GM18526 (cell line): Measurements from ENCODE around the gene ANK2.

Source experiments
- POLR2A ChIP-seq: IDR thresholded peaks from 3 replicates; pipeline ENCODE4 v1.6.1; 2011; ENCODE audit not compliant: insufficient read length; ENCODE audit errors: extremely low read depth

The ANK2 gene

GRCh38 chr4:113179091-113179490 lies 129.6 kb downstream of the ANK2 start:
- TF ChIP-seq POLR2A, result no peak

- no peak for TF ChIP-seq POLR2A
Observed at GRCh38 chr4:113179996-113180395, 130.5 kb downstream of the ANK2 start.

- TF ChIP-seq POLR2A, result no peak
Observed at GRCh38 chr4:113181289-113182007, 132.0 kb downstream of the ANK2 start.

GRCh38 chr4:113183032-113183605 lies 133.7 kb downstream of the ANK2 start:
- TF ChIP-seq POLR2A, result no peak

- TF ChIP-seq POLR2A, result no peak
Observed at GRCh38 chr4:113186913-113187312, 137.5 kb downstream of the ANK2 start.

- TF ChIP-seq POLR2A, result no peak
Observed at GRCh38 chr4:113187358-113187757, 137.9 kb downstream of the ANK2 start.

- no peak for TF ChIP-seq POLR2A
Observed at GRCh38 chr4:113189546-113189945, 140.1 kb downstream of the ANK2 start.

- no peak for TF ChIP-seq POLR2A
Observed at GRCh38 chr4:113209153-113209552, 159.7 kb downstream of the ANK2 start.

GRCh38 chr4:113209652-113210320 lies 160.3 kb downstream of the ANK2 start:
- TF ChIP-seq POLR2A, result no peak

- TF ChIP-seq POLR2A, result no peak
Observed at GRCh38 chr4:113212613-113213012, 163.2 kb downstream of the ANK2 start.

GRCh38 chr4:113221990-113222389 lies 172.5 kb downstream of the ANK2 start:
- no peak for TF ChIP-seq POLR2A

GRCh38 chr4:113222471-113222870 lies 173.0 kb downstream of the ANK2 start:
- TF ChIP-seq POLR2A, result no peak

GRCh38 chr4:113223001-113223400 lies 173.5 kb downstream of the ANK2 start:
- no peak for TF ChIP-seq POLR2A

GRCh38 chr4:113232194-113232593 lies 182.7 kb downstream of the ANK2 start:
- no peak for TF ChIP-seq POLR2A

- no peak for TF ChIP-seq POLR2A
Observed at GRCh38 chr4:113236916-113237315, 187.5 kb downstream of the ANK2 start.

GRCh38 chr4:113243312-113243711 lies 193.9 kb downstream of the ANK2 start:
- no peak for TF ChIP-seq POLR2A
